Spleen (tissue), 7 donors: Measurements from ENCODE around the gene ADAMTS17.

ENCODE experiments used
- CTCF ChIP-seq, 11 experiments: fragments of 200-600 bp in 7 of 11; fragments of 450-650 bp in 4 of 11; sonication (generic) in 4 of 11; IDR thresholded peaks in 8 of 11; conservative IDR thresholded peaks in 3 of 11; 1 replicate in 7 of 11; 2 replicates in 4 of 11; pipeline versions ENCODE4 v1.4.0 to v1.8.0; 2016 to 2021; ENCODE audit warnings: antibody characterized with exemption in 11 of 11, inconsistent platforms in 4 of 11, mild to moderate bottlenecking in 1 of 11
- POLR2A ChIP-seq, 3 donors: fragments of 450-650 bp; IDR thresholded peaks; one replicate each; pipeline ENCODE4 v1.5.1; 2017; ENCODE audit warnings: antibody characterized with exemption in 3 of 3, mild to moderate bottlenecking in 1 of 3
- POLR2AphosphoS5 ChIP-seq, 3 donors: sonication (generic); formaldehyde crosslinking; IDR thresholded peaks; one replicate each; pipeline ENCODE4 v1.5.1; 2017; ENCODE audit warnings: antibody characterized with exemption in 3 of 3
- donor health status: DM: no; HTN: no; CAD: no; lungs with moderate emphysema.
- donor health status: DM: no; HTN: no; CAD: no.
- donor health status: DM: no; HTN: no; CAD: no.

- no peak for TF ChIP-seq CTCF (IDR thresholded peaks at IDR 0.05 in 8 of 11, conservative IDR thresholded peaks at IDR 0.05 in 3 of 11)
- peak in 2 of 3 donors; percentile 11 to 32 for TF ChIP-seq POLR2AphosphoS5 (IDR thresholded peaks at IDR 0.05)
- TF ChIP-seq POLR2A (IDR thresholded peaks at IDR 0.05) = no peak
Measured at GRCh38 chr15:99956022-99956775, 385.6 kb downstream of the ADAMTS17 start.
